Coronary artery (tissue), 2 donors: ENCODE results near the gene UNC5C.

Experiments
- DNase-seq: peaks from one replicate; pipeline ENCODE4 v3.0.0-alpha.2; 2017; ENCODE audit warnings: low spot score
- H3K27ac ChIP-seq, 2 donors: fragments of 200-600 bp; sonication (generic); one replicate each; pipeline ENCODE4 v1.5.1; 2016 to 2019
- H3K4me3 ChIP-seq: fragments of 200-600 bp; sonication (generic); 2 replicates; pipeline ENCODE4 v1.5.1; 2016; ENCODE audit warnings: mild to moderate bottlenecking, moderate library complexity
- CTCF ChIP-seq: fragments of 200-600 bp; sonication (generic); IDR thresholded peaks from one replicate; pipeline ENCODE4 v1.5.1; 2019; ENCODE audit warnings: antibody characterized with exemption

The UNC5C gene

GRCh38 chr4:95362066-95362465 lies 186.7 kb downstream of the UNC5C start:
- Histone ChIP-seq H3K4me3 (no peak overlapping the region), H3K27ac (no peak overlapping the region)
- no peak for DNase-seq
- TF ChIP-seq CTCF: no peak

- TF ChIP-seq CTCF: no peak
- Histone ChIP-seq H3K4me3 (no peak overlapping the region), H3K27ac (no peak overlapping the region)
- DNase-seq: no peak
These were observed 187.1 kb downstream of the UNC5C start for GRCh38 chr4:95361696-95361965.

- H3K4me3 ChIP-seq: no peak overlapping the region
- TF ChIP-seq CTCF: no peak
- H3K27ac ChIP-seq: no peak overlapping the region
- DNase-seq: no peak
These were observed 187.7 kb downstream of the UNC5C start for GRCh38 chr4:95360906-95361695.

- Histone ChIP-seq H3K27ac (no peak overlapping the region), H3K4me3 (no peak overlapping the region)
- TF ChIP-seq CTCF: no peak
- DNase-seq: no peak
These were observed 188.4 kb downstream of the UNC5C start for GRCh38 chr4:95360256-95360903.

GRCh38 chr4:95358421-95358820 lies 190.4 kb downstream of the UNC5C start:
- TF ChIP-seq CTCF: no peak
- DNase-seq: no peak
- Histone ChIP-seq H3K27ac (no peak overlapping the region), H3K4me3 (no peak overlapping the region)

GRCh38 chr4:95355021-95355420 lies 193.8 kb downstream of the UNC5C start:
- Histone ChIP-seq H3K27ac (no peak overlapping the region), H3K4me3 (no peak overlapping the region)
- no peak for TF ChIP-seq CTCF
- DNase-seq: no peak

GRCh38 chr4:95348418-95348817 lies 200.4 kb downstream of the UNC5C start:
- no peak overlapping the region for H3K4me3 ChIP-seq
- no peak for TF ChIP-seq CTCF
- no peak for DNase-seq
- no peak overlapping the region for H3K27ac ChIP-seq
